Transverse colon (tissue), 4 donors: ENCODE results near the gene GPC1. TPM values are rescaled to one million over a fixed set of nuclear protein-coding genes. Genes with fewer than 3 reads are reported as not detected.
A peak's percentile ranks its signal among the peaks of the same experiment; 100 is the strongest.

Experiments used
- DNase-seq: peaks from one replicate; pipeline ENCODE4 v3.0.0-alpha.2; 2019
- H3K27ac ChIP-seq, 4 donors: fragments of 200-600 bp; sonication (generic); 2 replicates each; pipeline ENCODE4 v1.5.1; 2016 to 2018; ENCODE audit warnings: inconsistent platforms in 4 of 4
- H3K27me3 ChIP-seq: fragments of 200-600 bp; sonication (generic); 2 replicates; pipeline ENCODE4 v1.5.1; 2017; ENCODE audit warnings: inconsistent platforms
- H3K36me3 ChIP-seq, 4 donors: fragments of 200-600 bp; sonication (generic); 2 replicates each; pipeline ENCODE4 v1.5.1; 2017 to 2019; ENCODE audit warnings: inconsistent platforms in 4 of 4
- H3K4me1 ChIP-seq, 4 donors: fragments of 200-600 bp; sonication (generic); 2 replicates each; pipeline ENCODE4 v1.5.1; 2017 to 2020; ENCODE audit warnings: inconsistent platforms in 4 of 4
- H3K4me3 ChIP-seq, 4 donors: fragments of 200-600 bp; sonication (generic); 1 replicate in 1 of 4; 2 replicates in 3 of 4; pipeline versions ENCODE4 v1.5.1 to v1.6.1; 2017 to 2019; ENCODE audit warnings: inconsistent platforms in 4 of 4
- H3K9me3 ChIP-seq, 2 donors: fragments of 200-600 bp; sonication (generic); 2 replicates each; pipeline ENCODE4 v1.5.1; 2017 to 2019; ENCODE audit warnings: inconsistent platforms in 2 of 2
- EP300 ChIP-seq: sonication (generic); formaldehyde crosslinking; IDR thresholded peaks from one replicate; pipeline ENCODE4 v1.6.1; 2017; ENCODE audit warnings: antibody characterized with exemption, low read depth
- POLR2A ChIP-seq: fragments of 450-650 bp; IDR thresholded peaks from one replicate; pipeline ENCODE4 v1.6.1; 2016; ENCODE audit warnings: antibody characterized with exemption, mild to moderate bottlenecking, moderate library complexity
- POLR2AphosphoS5 ChIP-seq, 3 donors: sonication (generic); formaldehyde crosslinking; IDR thresholded peaks; one replicate each; pipeline ENCODE4 v1.6.1; 2016; ENCODE audit warnings: antibody characterized with exemption in 3 of 3
- WGBS, 2 donors: methylation state at CpG; one replicate each; pipeline ENCODE4 v1.1.5; 2018; ENCODE audit warnings: low coverage in 1 of 2; 5-methylcytosine and 5-hydroxymethylcytosine counted together
- in situ Hi-C, 4 donors: fragments of 200-750 bp; cut with MboI; loops; one replicate each; pipeline versions ENCODE4 v1.15.0 to v1.15.1; 2017; ENCODE audit warnings: low sequenced_read_pairs in 3 of 4, low pct_ligation_motif_present in 1 of 4, low pct_unique_long_range_greater_than_20kb in 1 of 4
- intact Hi-C: fragments of 100-400 bp; cut with DNase I; formaldehyde crosslinking; loops from one replicate; pipeline ENCODE4 v1.15.1; 2023; ENCODE audit warnings: low total_unique reads
- total RNA-seq, 4 donors: library from RNA; depleted of rRNA; stranded (reverse); fragments of >200 nt; gene quantifications; one replicate each; pipeline ENCODE4 v1.1.0, GENCODE V29; 2016
- TF ChIP-seq, protein P1 (sequence below), 5 experiments: fragments of 200-600 bp in 3 of 5; fragments of 450-650 bp in 2 of 5; sonication (generic) in 3 of 5; IDR thresholded peaks; 1 replicate in 2 of 5; 2 replicates in 3 of 5; pipeline ENCODE4 v1.5.1; 2016 to 2017; ENCODE audit warnings: antibody characterized with exemption in 5 of 5, inconsistent platforms in 3 of 5, mild to moderate bottlenecking in 2 of 5, moderate library complexity in 1 of 5

GPC1 gene
- total RNA-seq, 4 donors from 2014 or later = 10.4 to 31.8 (median 18.0) TPM

DNA sequence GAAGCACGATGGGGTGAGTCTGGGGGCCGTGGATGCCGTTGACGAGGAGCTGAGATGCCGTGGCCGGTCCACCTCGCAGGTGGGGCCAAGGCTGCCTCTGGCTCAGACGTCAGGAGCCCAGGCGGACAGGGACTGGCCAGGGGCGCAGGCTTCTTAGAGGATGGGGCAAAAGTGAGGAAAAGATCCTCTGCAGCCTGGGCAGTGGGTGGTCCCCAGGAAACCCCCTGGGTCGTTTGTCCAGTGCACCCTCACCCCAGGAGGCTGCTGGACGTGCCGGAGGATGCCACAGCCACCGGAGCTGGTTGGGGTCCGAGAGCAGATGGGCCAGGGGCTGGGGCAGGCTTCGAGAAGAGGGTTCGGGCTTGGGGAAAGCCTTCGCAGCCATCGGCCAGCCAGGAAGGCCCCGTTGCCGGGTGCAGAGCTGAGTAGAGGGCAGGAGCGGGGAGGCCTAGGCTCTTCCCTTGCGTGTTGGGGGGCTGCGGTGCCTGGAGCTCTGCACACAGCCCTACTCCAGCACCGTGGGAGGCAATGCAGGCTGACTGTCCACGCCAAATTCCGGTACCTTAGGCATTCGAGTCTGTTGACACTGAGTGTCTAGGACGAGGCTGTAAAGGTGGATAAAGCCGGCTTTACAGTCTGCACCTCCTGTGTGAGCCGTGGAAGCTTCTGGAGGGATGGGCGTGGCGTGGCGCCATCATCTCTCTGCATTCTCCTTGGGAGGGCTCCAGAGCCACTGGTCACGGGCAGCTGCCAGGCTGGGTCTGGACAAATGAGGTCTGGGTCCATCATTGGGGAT is 18.8 kb downstream of the GPC1 start:
- Histone ChIP-seq H3K4me3 (peak overlapping the region in 1 of 4 donors; percentile 21), H3K36me3 (no peaks in the 10 kb centered on the region), H3K9me3 (no peaks in the 10 kb centered on the region), H3K27me3 (peaks cover 60% of the 10 kb centered on the region), H3K27ac (no peak overlapping the region), H3K4me1 (peaks cover 6 to 30% (median 21%) of the 10 kb centered on the region in 4 donors)
- DNase-seq = no peak
- WGBS, 2 donors = 41% methylated on average over 30 of the region's 35 CpGs; no CpG with 5 or more reads in 1 of the 2 donors
- no peak for TF ChIP-seq EP300
- TF ChIP-seq POLR2A = no peak
- TF ChIP-seq POLR2AphosphoS5 (IDR thresholded peaks at IDR 0.05) = no peak
- TF ChIP-seq, protein P1, sequence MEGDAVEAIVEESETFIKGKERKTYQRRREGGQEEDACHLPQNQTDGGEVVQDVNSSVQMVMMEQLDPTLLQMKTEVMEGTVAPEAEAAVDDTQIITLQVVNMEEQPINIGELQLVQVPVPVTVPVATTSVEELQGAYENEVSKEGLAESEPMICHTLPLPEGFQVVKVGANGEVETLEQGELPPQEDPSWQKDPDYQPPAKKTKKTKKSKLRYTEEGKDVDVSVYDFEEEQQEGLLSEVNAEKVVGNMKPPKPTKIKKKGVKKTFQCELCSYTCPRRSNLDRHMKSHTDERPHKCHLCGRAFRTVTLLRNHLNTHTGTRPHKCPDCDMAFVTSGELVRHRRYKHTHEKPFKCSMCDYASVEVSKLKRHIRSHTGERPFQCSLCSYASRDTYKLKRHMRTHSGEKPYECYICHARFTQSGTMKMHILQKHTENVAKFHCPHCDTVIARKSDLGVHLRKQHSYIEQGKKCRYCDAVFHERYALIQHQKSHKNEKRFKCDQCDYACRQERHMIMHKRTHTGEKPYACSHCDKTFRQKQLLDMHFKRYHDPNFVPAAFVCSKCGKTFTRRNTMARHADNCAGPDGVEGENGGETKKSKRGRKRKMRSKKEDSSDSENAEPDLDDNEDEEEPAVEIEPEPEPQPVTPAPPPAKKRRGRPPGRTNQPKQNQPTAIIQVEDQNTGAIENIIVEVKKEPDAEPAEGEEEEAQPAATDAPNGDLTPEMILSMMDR (IDR thresholded peaks at IDR 0.05) = no peak
- intact Hi-C loops (no loop called here), in situ Hi-C loops (no loop called here)

DNA sequence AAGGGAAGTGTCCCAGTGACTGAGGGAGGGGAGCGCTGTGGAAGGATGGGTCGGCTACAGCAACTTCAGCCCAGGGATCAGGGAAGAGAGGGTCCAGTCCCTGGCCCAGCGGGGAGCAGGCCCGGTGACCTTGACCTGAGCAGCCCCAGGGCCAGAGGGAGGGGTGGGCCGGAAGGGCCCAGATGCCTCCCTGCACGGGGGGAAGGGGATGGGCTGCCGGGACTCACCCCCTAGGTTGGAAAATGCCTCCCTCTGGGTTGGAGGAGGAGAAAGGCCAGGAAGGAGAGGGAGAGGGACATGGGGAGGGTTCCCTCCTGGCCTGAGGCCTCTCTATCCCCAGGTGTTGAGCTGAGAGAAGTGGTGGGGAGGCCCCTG is 19.8 kb downstream of the GPC1 start:
- H3K27ac ChIP-seq = no peak overlapping the region
- no peak for TF ChIP-seq POLR2AphosphoS5 (IDR thresholded peaks at IDR 0.05)
- no peak for TF ChIP-seq POLR2A
- TF ChIP-seq, protein P1 (IDR thresholded peaks at IDR 0.05) = no peak
- no peak for TF ChIP-seq EP300
- H3K27me3 ChIP-seq = peaks cover 60% of the 10 kb centered on the region
- H3K4me3 ChIP-seq = no peak overlapping the region
- in situ Hi-C loops = no loop called here
- H3K9me3 ChIP-seq = no peaks in the 10 kb centered on the region
- DNase-seq = no peak
- 37% methylated on average over 7 of the region's 7 CpGs; no CpG with 5 or more reads in 1 of the 2 donors for WGBS, 2 donors
- peaks cover 6 to 30% (median 21%) of the 10 kb centered on the region in 4 donors for H3K4me1 ChIP-seq
- intact Hi-C loops = no loop called here
- no peaks in the 10 kb centered on the region for H3K36me3 ChIP-seq

GRCh38 chr2:240455647-240456446 is 20.4 kb downstream of the GPC1 start:
- TF ChIP-seq POLR2AphosphoS5 (IDR thresholded peaks at IDR 0.05) (no peak), EP300 (no peak)
- TF ChIP-seq, protein P1 (IDR thresholded peaks at IDR 0.05) = no peak
- H3K36me3 ChIP-seq = no peaks in the 10 kb centered on the region
- 29% methylated on average over 45 of the region's 55 CpGs; no CpG with 5 or more reads in 1 of the 2 donors for WGBS, 2 donors
- in situ Hi-C loops (no loop called here), intact Hi-C loops (no loop called here)
- no peak overlapping the region for H3K27ac ChIP-seq
- DNase-seq = no peak
- no peak overlapping the region for H3K4me3 ChIP-seq
- peaks cover 57% of the 10 kb centered on the region for H3K27me3 ChIP-seq
- H3K9me3 ChIP-seq = no peaks in the 10 kb centered on the region
- H3K4me1 ChIP-seq = peaks cover 6 to 30% (median 21%) of the 10 kb centered on the region in 4 donors
